CD4-positive, alpha-beta T cell treated with Interleukin-6 at 100 ng/mL for 8 hours (primary cell): ENCODE data around the gene SV2C.

Experiments
- DNase-seq: peaks from one replicate; pipeline ENCODE4 v3.0.0-alpha.2; 2020; ENCODE audit warnings: mixed read lengths, low spot score

SV2C gene

GRCh38 chr5:76256116-76256889 is 173.1 kb downstream of the SV2C start:
- peak; percentile 69 for DNase-seq

GRCh38 chr5:76257225-76257833 is 174.1 kb downstream of the SV2C start:
- no peak for DNase-seq

DNA sequence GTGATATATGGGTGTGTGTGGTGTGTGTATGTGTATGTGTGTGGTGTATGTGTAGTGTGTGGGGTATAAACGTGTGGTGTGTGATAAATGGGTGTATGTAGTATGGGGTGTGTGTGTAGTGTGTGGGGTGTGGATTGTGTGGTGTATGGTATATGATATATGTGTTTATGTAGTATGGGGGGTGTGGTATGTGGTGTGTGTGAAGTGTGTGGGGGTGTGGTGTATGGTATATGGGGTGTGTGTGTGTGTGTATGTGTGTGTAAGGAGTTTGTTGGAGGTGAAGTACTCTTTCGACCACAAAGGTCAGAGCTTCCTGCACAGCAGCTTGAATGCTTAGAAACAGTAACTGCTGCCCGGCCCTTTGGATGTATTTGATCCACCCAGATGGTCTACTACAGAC is 174.7 kb downstream of the SV2C start:
- DNase-seq: no peak

DNA sequence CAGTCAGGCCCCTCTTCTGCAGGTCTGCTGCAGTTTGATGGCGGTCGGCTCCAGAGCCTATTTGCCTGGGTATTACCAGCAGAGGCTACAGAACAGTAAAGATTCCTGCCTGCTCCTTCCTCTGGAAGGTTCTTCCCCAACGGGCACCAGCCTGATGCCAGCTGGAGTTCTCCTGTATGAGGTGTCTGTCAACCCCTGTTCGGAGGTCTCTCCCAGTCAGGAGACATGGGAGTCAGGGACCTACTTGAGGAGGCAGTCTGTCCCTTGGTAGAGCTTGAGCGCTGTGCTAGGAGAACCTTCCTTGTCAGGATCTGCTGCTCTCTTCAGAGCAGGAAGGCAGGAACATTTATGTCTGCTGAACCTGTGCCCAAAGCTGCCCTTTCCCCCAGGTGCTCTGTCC is 181.5 kb downstream of the SV2C start:
- no peak for DNase-seq

DNA sequence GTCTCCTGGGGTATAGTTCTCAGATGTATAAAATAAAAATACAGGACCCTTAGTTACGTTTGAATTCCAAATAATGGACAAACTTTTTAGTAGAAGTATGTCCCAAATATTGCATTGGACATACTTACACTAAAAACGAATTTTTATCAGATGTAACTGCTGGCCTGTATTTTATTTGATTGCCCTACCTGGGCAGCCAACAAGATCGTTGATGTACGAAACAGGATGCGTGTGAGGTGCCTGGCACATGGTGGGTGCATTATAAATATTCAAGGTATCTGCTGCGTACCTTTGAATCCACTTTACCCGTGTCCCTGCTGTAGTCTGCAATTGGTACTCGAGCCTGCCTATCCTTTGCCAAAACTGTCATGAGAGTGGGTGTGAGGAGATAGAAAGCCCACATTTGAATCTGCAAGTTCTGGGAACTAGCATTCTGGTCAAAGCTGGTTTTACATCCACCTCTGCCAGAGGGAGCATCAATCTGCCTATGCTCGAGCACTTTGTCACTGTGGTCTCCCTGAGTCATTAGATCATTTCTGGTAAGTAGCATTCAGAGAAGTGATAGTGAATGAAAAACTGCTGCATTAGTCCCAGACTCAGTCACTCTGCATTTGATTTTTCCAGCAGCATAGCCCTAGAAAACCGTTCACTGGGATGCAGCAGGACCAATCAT is 186.2 kb downstream of the SV2C start:
- DNase-seq: no peak

DNA sequence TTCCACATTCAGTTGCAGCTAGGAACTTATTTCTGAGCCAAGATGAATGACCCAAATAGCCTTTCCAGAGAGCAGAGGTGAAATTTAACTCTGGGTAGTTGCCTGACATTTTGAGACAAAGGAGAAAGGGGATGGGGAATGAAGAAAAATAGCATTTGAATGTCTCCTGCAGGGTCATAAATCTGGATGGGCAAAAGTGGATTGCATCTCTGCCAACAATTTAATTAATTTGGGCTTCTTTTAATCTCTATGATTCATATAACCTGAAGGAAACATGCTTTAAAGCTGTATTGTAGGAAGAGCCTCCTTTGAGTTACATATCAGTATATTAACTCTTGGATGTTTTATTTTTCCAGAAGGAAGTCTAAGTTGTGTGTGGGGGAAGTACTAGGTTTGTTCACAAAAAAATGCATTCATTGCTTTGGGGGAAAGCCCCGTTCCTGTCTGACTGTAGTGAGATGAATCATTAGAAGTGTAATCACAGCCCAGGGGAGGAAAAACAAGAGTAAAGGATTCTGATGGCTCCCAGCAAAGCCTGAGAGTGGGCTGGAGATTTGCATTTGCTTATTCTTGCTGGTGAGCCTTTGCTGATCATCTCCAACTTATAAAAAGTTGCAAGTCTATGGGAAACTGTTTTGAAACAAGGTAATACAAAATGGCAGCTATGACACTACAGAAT is 186.9 kb downstream of the SV2C start:
- DNase-seq: no peak

DNA sequence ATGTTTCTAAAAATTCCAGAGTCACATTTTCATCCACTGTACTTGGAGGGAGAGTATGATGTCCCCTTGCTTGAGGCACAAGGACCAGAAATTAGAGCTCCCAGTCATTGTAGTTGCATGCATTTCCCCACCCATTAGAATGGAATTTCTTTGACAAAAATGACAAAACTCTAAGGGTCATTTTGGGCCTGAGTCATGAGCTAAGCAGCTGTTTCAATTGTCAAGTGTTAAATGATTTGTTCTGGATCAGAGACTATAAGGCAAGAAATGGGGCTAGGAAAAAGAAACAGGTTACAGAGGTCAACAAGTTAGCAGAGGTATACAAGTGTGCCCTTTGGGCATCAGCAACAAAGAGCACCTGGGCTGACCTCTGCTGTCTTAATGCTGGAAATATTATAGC is 188.7 kb downstream of the SV2C start:
- DNase-seq: no peak

- DNase-seq: no peak
Observed at GRCh38 chr5:76273206-76273885, 190.2 kb downstream of the SV2C start.

DNA sequence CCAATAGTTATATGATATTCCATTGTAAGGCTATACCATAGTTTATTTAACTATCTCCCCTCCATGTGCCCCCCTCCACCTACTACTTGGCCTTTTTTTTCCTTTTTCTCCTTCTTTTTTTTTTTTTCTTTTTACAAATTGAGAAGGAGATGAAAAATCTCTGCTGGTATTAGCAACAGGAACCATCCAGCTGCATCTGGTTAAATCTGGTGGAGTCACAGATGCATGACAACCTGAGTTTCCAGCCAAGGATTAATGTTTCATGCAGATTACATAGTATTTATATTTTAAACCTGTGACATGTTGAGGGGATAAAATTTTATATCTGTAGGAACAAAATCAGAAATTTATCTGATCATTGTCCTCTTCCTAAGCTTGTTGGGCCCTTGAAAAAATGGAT is 191.4 kb downstream of the SV2C start:
- DNase-seq: no peak

GRCh38 chr5:76277736-76278135 is 194.6 kb downstream of the SV2C start:
- DNase-seq: no peak

GRCh38 chr5:76278261-76278789 is 195.1 kb downstream of the SV2C start:
- no peak for DNase-seq

- DNase-seq: no peak
Observed at GRCh38 chr5:76280494-76280893, 197.3 kb downstream of the SV2C start.

DNA sequence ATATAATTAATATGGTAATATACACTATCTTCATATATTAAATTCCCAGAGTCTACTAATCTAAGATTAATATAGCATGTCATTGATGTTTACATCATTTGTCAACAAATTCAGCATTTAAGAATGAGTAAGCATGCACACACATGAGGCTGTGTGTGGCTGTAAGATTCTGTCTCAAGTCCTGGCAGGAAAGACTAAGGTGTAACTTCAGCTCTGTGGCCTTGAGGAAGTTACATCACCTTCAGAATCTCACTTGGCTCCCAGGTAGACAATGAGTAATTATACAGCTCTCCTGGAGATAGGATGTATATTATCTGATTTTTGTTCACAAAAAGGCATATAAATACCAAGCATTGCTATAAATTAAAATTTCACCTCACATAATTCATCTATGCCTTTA is 200.5 kb downstream of the SV2C start:
- no peak for DNase-seq

DNA sequence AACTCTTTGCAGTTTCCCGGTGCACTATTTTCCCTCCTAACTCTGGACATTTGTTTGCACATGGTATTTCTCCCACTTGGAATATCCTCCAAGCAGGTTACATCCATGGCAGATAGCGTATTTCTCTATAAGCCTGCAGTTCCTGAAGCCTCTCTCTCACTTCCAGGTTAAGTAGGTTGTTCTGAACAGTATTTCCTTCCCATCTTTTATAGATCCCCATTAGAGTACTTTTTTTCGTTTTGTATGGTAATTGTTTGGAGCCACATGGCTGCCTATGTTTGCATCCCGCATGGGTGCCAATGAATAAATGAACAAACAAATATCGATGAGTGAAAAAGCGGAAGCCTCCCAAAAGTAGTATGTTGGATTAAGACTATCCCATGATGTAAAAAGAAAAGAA is 206.5 kb downstream of the SV2C start:
- no peak for DNase-seq

- DNase-seq: no peak
Observed at GRCh38 chr5:76290321-76290757, 207.2 kb downstream of the SV2C start.

DNA sequence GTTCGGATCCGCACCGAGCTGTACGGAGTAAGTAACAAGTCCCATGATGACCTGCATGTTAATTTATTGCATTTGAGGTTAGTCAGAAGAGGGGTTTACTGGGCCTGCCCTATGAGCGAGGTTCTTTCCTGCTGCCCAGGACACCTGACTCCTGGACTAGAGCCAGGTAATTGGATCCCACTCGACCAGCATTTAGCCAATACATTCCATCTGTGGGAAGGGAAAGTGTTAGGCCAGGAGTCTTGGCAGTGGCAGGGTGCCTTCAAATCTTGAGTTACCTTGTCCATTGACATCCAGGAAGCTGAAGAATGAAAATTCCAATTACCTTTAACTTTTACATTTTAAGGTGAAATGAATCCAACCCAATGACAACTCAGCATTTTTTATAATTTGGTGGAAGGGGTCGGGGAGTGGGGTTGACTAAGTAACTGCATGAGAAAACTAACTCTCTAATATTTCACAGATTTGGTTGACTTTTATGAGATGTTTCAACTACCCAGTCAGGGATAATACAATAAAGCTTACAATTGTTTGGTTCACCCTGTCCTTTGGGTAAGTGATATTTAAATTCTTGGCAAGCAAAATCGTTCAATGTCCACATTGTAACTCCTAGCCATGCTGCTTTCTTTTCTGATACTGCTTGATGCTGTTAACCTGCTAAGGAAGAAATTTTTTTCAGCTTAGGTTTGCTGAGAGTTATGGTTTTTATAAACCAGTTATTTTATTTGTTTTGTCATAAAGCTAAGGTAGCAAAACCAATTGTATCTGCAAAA is 208.3 kb downstream of the SV2C start:
- no peak for DNase-seq

GRCh38 chr5:76292620-76293322 is 209.6 kb downstream of the SV2C start:
- no peak for DNase-seq

GRCh38 chr5:76294573-76294972 is 211.4 kb downstream of the SV2C start:
- no peak for DNase-seq

- no peak for DNase-seq
Observed at GRCh38 chr5:76298852-76299251, 215.7 kb downstream of the SV2C start.

DNA sequence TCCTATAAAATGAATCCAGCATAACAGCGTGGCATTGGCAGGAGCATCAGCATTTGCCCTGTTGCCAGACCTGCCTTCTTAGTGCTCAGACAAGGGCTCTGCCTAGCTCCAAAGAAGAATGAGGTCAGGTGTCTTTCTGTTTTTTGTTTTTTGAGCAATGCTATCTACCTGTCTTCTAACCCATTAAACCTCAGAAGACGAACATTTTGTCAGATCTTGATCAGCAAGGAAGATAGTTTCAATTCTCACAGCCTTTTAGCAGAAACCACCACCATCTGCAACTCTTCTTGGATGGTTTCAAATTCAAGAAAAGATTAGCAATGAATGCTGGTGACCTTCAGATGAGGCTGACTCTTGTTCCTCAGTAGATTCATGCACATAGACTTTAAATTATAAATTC is 216.4 kb downstream of the SV2C start:
- DNase-seq: no peak
